H1 (cell line): ENCODE results near the gene SV2C. TPM values are rescaled to one million over a fixed set of nuclear protein-coding genes. Genes with fewer than 3 reads are reported as not detected.

ENCODE experiments used
- polyA plus RNA-seq, 7 experiments: library from polyadenylated mRNA; depleted of rRNA in 3 of 7; stranded (reverse) in 5 of 7; unstranded in 2 of 7; fragments of >200 nt in 5 of 7; fragments of 200-250 nt in 2 of 7; gene quantifications; 1 replicate in 5 of 7; 2 replicates in 1 of 7; 4 replicates in 1 of 7; pipeline versions ENCODE4 v1.2.1 to v1.2.3, GENCODE V29; 2011 to 2013; ENCODE audit warnings: missing spikeins in 2 of 7, mixed read lengths in 2 of 7
- total RNA-seq: library from RNA; stranded (reverse); fragmentation: NEBNext Ultra II Directional; extraction: Animal tissue kit (Norgen Biotek cat#: 25700); gene quantifications from 2 replicates; pipeline ENCODE4 v1.2.1, GENCODE V29; 2021
- TF ChIP-seq, protein P1 (sequence below): IDR thresholded peaks from 2 replicates; pipeline ENCODE4 v1.6.1; 2012; ENCODE audit warnings: inconsistent platforms

Gene SV2C
- total and polyA plus RNA-seq, 2 of the 8 experiments (the other 6 are each of a cell fraction or from before 2014, with no cell fraction given): 0.08 to 0.24 TPM

GRCh38 chr5:76366596-76366995 lies 283.4 kb downstream of the SV2C start (continued):
- TF ChIP-seq, protein P1, sequence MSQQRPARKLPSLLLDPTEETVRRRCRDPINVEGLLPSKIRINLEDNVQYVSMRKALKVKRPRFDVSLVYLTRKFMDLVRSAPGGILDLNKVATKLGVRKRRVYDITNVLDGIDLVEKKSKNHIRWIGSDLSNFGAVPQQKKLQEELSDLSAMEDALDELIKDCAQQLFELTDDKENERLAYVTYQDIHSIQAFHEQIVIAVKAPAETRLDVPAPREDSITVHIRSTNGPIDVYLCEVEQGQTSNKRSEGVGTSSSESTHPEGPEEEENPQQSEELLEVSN: no peak
